ENCODE measurements around the gene GRID1.
A peak's percentile ranks its signal among the peaks of the same experiment; 100 is the strongest.
"Not testable (repeated sequence)": the region's sequence is repeated elsewhere in the genome, so short reads cannot be mapped to it uniquely, and the experiment has no call there.

Gene GRID1

DNA sequence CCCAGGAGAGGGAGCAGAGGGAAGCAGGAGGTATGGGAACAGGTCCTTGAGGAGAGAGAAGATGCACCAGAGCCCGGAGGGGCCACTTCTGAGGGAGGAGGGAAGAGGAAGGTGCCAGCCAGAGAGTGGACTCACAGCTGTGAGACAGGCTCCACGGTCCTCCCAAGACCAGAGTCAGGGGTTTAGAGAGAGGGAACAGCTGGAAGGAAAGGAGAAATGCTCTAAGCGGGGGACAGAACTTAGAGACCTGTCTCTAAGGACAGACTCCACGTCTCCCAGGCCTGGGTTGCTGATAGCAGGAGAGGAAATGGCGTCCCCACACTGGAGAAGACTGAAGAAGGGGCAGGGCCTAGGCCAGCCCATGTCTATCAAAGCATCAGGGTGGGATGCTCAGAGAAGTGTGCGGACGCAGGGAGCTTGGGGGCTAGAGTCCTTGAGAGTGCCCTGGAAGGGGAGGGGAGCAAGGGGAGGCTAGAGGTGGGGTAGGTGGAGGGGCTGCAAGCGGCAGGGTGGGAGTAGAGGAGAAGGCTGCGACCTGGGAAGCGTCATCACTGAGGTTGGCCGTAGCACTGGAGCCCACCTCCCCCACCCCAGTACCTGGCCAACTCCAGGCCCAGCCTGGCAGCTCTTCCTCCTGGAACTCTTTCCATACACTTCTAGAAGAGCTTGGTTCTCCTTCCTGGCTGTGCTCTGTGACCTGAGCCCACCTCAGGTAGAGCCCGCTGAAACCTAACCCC lies 25.6 kb upstream of the GRID1 start:
- no peak for DNase-seq

GRCh38 chr10:86391236-86391840 lies 24.7 kb upstream of the GRID1 start:
- no peak for DNase-seq

GRCh38 chr10:86390337-86391120 lies 23.9 kb upstream of the GRID1 start:
- no peak for DNase-seq

DNA sequence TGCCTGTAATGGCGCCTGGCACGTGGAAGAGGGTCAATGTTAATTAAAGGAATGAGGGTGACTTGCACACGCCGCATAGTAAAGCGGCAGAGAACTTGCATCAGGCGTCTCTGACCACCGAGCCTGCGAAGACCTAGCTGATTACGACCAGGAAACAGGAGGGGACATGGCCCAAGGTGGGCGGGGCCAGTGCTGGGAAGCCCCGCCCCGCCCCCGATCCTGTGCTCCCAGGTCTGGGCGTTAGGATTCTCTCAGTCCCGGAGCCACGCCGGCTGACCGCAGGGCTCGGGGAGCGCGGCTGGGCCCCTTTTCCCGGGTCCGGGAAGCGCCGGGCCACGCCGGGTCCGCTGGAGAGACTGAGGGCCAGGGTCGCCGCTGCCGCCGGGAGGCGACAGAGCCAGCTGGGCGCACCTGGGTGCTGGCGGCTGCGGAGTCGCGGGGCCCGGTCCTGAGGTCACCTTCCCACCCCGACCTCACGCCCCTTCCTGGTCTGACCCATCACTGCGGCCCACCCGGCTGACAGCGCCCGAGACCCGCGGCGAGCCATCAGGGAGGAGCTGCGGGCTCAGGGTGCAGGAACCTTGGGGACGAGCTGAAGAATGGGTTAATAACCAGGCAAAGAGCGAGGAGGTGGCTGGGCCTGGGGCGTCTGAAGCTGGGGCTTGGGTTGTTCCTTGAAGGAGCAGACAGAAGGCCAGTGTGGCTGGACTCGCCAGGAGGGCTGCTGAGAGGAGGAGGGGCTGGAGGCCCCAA lies 23.0 kb upstream of the GRID1 start:
- peak; percentile 48 for DNase-seq

GRCh38 chr10:86389109-86389440 lies 22.5 kb upstream of the GRID1 start:
- not testable (repeated sequence) for DNase-seq

GRCh38 chr10:86388119-86388704 lies 21.6 kb upstream of the GRID1 start:
- DNase-seq = no peak

DNA sequence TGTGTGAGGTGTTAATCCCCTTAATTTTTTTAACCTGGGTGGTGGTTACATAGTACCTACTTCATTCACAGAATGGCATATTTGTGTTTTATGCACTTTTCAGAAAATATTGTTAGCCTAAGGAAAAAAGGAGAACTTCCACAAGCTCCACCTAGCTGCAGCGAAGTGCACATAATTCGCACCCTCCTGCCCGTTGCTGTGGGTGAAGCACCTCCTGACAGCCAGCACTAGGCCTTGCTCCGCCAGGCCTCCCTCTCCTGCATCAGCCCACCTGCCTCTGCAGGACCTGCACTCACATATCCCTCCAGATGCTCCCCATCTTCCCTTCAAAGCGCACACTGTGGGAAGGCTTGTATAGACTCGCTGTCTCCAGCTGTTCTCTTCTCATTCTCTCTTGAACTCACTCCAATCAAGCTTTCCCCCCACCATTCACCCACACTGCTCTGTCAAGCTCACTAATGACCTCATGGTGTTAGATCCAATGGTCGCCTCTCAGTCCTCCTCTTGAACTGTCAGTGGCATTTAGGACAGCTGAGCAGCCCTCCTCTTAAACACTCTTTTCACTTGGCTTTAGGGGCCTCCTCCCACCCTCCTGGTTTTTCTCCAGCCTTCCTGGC lies 20.7 kb upstream of the GRID1 start:
- no peak for DNase-seq

GRCh38 chr10:86385806-86386205 lies 19.2 kb upstream of the GRID1 start:
- DNase-seq = no peak

- no peak for DNase-seq
Measured at GRCh38 chr10:86377797-86378146, 11.2 kb upstream of the GRID1 start.

DNA sequence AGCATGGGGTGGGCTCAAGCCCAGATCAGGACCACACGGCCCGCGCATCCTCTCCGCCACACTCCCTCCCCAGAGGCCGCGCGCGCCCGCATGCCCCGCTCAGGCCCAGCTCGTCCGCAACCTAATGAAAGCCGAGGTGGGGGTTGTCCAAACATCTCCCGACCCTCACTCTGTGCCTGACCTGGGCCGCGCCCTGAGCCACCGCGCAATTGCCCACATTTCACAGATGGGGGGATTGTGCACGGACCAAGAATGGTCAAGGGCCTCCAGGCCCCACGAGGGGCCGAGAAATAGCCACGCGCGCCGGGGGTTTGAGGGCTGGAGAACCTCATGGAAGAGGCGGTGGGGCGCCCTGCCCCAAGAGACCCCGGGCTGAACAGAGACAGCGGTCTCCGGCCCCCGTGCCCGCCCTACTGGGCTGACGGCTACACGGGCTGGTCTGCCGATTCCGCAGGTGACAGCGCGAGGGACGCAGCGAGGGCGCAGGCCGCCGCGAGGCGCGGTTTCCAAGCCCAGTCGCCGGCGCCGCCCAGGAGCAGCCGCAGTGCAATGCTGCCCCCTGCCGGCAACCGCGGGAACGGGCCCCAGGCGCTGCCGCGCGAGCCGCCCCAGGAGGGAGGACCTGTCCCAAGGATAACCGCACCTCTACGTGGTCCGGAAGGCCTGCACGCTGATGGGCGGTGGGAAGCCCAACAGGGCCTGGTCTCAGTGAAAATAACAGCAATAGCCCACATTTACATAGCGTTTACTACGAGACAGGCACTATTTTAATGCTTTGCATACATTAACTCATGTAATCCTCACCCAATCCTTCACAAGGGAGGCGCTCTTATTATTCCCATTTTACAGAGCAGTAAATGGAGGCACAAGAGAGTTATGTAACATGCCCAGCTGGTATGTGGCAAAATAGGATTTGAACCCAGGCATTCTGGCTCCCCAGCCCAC lies 10.5 kb upstream of the GRID1 start:
- peak; percentile 42 for DNase-seq

DNA sequence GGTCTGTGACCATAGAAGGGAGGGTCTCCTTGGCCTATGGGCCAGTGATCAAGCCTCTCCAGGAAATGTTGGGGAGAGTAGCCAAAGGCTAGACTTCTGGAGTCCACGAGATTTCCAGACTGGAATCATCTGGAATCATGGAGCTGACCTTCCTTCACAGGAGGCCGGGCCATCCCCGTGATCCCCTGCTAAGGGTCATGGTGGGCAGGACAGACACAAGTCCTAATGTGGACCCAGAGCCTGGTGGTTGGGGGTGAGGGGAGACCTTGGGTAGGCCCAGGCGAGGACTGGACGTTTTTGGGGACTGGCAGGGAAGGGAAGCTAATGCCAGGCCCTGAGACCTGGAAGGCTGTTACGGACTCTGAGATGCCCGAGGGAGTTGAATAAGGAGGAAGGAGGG lies 9.8 kb upstream of the GRID1 start:
- DNase-seq = no peak

- DNase-seq = no peak
Measured at GRCh38 chr10:86375204-86375603, 8.6 kb upstream of the GRID1 start.

DNA sequence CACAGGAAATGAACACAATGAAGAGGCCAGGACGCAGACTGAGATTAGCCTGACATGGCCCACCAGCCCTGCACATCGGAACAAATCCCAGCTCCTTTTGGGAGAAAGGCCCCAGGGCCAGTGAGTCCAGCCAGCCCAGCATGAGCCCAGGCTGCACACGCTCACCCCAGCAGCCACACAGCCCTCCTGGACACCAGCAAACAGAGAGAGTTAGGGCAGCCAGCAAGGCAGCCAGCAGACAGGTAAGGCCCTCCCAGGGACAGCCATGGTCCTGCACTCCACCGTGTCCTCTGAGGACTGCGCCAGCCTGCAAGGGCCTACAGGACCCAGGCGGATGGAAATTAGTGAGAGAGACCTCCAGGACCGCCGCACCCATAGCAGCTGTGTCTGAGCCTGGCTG lies 8.1 kb upstream of the GRID1 start:
- DNase-seq = no peak

GRCh38 chr10:86373828-86374227 lies 7.2 kb upstream of the GRID1 start:
- no peak for DNase-seq

DNA sequence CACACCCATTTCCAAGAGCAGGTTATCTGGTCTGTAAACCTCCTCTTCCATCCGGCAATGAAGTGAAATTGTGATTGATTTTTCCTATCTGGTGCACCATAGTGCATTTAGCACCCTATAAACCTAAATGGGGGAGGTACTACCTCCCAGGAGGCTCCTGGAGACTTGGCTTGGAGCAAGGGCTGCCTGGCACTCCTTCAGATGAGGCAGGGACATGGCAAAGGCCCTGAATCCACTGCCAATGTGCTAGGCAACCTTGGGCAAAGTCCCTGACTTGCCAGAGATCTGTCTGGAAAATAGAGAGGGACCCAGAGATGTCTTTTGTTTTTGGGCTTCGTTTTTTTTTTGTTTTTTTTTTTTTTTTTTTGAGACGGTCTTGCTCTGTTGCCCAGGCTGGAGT lies 6.7 kb upstream of the GRID1 start:
- DNase-seq = no peak

- DNase-seq = no peak
Measured at GRCh38 chr10:86372784-86373239, 6.2 kb upstream of the GRID1 start.

DNA sequence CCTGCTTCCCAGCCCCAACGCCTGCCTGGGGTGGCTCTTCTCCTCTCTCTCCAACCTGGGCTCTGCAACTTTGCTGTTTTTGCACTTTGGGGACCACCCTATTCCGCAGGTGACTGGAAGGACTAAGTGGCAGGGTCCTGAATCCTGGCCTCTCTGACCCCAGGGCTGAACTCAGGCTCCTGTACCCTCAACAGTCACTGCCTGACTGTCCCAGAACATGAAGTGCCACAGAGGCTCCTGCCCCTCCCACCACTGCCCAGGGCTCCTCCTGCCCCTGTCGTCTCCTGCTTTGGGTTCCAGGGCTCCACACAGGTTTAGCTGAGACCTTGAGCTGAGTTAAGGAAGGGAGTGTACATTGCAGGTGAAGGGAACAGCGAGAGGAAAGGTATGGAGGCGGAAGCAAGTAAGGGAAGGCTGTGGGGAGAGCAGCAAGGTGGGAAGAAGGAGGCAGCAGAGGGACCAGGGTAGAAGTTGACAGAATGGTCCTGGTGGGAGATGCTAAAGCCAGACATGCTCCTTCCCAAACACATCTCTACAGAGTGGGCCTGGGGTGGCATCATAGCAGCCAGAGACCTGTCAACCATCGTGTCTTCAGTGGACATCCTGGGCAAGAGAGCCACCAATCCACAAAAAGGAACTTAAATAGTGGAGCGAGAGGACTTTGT lies 5.7 kb upstream of the GRID1 start:
- DNase-seq = no peak

DNA sequence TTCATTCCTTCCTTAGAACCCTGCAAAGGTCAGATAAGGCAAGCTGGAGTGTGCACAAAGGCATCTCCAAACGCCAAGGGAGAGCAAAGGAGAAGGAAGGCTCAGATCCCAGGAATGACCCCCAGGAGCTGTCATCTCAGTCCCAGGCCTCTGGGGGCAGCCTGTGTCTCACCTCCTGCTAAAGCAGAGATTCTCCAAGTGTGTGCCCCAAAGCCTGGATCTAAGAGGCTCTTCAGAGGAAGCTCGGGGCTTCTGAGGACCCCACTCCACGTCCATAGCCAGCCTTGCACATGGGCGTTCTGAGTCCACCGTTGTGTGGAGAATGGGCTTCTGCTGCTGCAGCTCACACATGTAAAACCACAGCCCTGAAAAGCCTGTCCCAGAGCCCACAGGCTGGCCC lies 5.1 kb upstream of the GRID1 start:
- no peak for DNase-seq

DNA sequence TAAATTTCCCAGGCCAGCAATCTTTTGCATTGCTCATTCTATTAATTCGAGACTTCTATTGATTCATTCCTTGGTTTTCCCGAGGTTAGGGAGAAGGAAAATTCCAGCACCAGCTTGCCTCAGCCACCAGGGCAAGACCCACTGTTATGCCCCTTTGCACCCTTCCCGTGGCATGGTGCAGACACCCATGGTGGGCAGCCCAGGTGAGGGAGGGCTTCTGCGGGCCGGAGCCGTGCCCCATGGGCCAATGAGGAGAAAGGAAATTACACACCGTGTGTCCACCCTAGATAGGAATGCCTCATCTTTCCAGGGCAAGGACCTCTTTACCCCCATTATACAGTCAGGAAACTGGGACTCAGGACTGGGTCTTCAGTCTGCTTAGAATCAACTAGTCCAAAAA lies 4.5 kb upstream of the GRID1 start:
- no peak for DNase-seq

- DNase-seq = no peak
Measured at GRCh38 chr10:86370006-86370585, 3.5 kb upstream of the GRID1 start.

Measured in fibroblast of skin of abdomen (primary cell).